OCI-LY7 (cell line): ENCODE results near the gene MIPEP.

Experiments used
- EZH2phosphoT487 ChIP-seq: fragments of 200-600 bp; sonication (generic); IDR thresholded peaks from 2 replicates; pipeline ENCODE4 v1.6.1; 2018; ENCODE audit warnings: low read depth, borderline replicate concordance, mild to moderate bottlenecking, mixed run types, antibody characterized with exemption, low read length, moderate library complexity, mixed read lengths
- TF ChIP-seq, protein P1 (sequence below): fragments of 200-600 bp; sonication (generic); conservative IDR thresholded peaks from 2 replicates; pipeline ENCODE4 v1.5.1; 2014; ENCODE audit warnings: mild to moderate bottlenecking, antibody characterized with exemption, low read length, moderate library complexity, mixed read lengths

DNA sequence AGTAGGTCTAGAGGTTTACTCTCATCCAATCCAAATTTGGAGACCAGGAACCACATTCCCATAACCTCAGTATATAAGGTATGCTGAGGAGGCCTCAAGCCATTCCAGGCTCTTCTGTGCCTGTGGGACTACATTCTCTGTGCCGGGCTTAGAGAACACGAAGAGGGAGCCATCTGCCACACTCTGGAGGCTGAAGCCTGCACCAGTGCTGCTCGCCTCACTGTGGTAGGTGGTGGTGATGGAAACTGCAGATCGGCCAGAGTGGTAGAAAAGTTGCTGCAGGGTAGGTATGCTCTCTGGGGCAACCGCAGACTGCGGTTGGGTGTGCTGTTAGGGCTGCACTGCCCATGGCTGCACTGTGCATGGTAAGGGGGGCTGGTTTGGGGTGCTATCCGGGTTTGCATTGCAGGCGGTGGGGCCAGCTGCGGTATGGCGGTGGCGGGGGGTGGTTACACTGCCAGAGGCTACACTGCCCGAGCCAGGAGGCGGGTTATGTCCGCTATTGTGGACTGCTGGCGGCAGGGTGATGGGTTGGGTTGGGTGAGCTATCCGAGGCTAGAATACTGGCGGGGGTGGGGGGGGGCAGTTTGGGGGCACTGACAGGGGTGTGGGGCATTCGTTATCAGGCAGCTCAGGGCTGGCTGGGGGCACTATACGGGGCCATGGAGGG lies 174.0 kb downstream of the MIPEP start:
- TF ChIP-seq, protein P1, sequence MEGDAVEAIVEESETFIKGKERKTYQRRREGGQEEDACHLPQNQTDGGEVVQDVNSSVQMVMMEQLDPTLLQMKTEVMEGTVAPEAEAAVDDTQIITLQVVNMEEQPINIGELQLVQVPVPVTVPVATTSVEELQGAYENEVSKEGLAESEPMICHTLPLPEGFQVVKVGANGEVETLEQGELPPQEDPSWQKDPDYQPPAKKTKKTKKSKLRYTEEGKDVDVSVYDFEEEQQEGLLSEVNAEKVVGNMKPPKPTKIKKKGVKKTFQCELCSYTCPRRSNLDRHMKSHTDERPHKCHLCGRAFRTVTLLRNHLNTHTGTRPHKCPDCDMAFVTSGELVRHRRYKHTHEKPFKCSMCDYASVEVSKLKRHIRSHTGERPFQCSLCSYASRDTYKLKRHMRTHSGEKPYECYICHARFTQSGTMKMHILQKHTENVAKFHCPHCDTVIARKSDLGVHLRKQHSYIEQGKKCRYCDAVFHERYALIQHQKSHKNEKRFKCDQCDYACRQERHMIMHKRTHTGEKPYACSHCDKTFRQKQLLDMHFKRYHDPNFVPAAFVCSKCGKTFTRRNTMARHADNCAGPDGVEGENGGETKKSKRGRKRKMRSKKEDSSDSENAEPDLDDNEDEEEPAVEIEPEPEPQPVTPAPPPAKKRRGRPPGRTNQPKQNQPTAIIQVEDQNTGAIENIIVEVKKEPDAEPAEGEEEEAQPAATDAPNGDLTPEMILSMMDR, result no peak
- TF ChIP-seq EZH2phosphoT487, result no peak
